Measurements from ENCODE around the gene GUCY2D. TPM values are rescaled to one million over a fixed set of nuclear protein-coding genes. Genes with fewer than 3 reads are reported as not detected.
A peak's percentile ranks its signal among the peaks of the same experiment; 100 is the strongest.

GUCY2D gene
- total RNA-seq, 2 donors from 2014 or later, result not detected

DNA sequence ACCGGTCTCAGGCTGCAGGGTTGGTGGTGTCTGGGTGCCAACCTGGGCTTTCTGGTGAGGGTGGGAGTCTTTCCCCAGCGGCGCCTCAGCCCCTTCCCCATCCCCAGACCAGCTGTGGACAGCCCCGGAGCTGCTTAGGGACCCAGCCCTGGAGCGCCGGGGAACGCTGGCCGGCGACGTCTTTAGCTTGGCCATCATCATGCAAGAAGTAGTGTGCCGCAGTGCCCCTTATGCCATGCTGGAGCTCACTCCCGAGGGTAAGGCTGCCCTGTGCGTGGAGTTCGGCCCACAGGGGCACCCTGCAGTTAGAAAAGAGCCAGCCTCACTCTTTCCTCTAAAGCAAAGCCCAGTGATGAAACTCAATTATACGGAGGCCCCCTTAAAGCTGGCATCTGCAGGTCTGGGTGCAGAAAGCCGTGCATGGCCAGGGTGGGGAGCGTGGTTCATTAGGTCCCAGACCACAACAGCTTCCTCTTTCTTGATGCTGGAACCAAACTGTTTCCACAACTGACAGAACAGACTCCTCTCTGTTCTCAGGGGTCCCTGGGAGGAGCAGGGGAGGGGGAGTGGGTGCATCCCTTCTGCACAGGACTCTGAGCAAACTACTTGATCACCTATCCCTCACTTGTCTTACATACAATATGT, 10.7 kb downstream of the GUCY2D start:
- Histone ChIP-seq H3K4me1 (peaks cover 0 to 18% of the 10 kb centered on the region in 2 donors), H3K36me3 (no peaks in the 10 kb centered on the region), H3K9me3 (no peaks in the 10 kb centered on the region), H3K27ac (no peak overlapping the region), H3K4me3 (no peak overlapping the region), H3K27me3 (peaks cover 0 to 4% of the 10 kb centered on the region in 2 donors)
- TF ChIP-seq, protein P1, sequence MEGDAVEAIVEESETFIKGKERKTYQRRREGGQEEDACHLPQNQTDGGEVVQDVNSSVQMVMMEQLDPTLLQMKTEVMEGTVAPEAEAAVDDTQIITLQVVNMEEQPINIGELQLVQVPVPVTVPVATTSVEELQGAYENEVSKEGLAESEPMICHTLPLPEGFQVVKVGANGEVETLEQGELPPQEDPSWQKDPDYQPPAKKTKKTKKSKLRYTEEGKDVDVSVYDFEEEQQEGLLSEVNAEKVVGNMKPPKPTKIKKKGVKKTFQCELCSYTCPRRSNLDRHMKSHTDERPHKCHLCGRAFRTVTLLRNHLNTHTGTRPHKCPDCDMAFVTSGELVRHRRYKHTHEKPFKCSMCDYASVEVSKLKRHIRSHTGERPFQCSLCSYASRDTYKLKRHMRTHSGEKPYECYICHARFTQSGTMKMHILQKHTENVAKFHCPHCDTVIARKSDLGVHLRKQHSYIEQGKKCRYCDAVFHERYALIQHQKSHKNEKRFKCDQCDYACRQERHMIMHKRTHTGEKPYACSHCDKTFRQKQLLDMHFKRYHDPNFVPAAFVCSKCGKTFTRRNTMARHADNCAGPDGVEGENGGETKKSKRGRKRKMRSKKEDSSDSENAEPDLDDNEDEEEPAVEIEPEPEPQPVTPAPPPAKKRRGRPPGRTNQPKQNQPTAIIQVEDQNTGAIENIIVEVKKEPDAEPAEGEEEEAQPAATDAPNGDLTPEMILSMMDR (IDR thresholded peaks at IDR 0.05), result no peak
- DNase-seq (ENCODE audit: low spot score), result no peak

DNA sequence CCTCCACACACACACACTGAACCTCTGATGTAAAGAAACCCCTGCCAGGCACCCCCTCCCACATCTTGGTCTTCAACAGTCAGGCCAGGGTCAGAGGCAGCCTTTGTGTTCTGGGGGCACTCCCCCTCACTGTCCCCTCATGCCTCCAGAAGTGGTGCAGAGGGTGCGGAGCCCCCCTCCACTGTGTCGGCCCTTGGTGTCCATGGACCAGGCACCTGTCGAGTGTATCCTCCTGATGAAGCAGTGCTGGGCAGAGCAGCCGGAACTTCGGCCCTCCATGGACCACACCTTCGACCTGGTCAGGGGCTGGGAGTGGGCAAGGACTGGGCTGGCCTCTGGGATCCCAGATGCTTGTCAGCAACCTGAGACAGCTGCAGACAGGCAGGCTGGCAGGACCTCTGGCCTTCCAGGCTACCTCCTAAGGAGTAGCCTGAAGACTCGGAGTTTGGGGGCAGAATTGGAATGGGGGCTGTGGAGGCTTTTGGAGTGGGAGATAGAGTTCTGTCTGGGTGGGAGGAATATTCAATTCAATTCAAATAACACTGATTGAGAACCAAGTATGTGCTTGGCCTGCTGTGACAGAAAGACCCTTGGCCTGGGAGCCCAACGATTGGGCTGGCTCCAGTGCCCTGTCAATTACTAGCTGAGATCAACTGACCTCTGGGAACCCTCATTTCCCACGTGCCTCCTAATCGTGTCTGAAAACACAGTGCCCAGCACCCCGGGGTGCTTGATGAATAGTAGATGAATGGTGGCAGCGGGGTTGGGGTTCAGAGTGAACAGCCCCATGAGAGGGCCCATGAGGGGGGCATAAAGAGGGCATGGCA, 11.5 kb downstream of the GUCY2D start:
- peaks cover 0 to 4% of the 10 kb centered on the region in 2 donors for H3K27me3 ChIP-seq
- H3K36me3 ChIP-seq, result no peaks in the 10 kb centered on the region
- TF ChIP-seq, protein P1 (IDR thresholded peaks at IDR 0.05), result no peak
- H3K27ac ChIP-seq, result no peak overlapping the region
- H3K4me3 ChIP-seq, result no peak overlapping the region
- H3K4me1 ChIP-seq, result peaks cover 0 to 18% of the 10 kb centered on the region in 2 donors
- DNase-seq (ENCODE audit: low spot score), result no peak
- H3K9me3 ChIP-seq, result no peaks in the 10 kb centered on the region

DNA sequence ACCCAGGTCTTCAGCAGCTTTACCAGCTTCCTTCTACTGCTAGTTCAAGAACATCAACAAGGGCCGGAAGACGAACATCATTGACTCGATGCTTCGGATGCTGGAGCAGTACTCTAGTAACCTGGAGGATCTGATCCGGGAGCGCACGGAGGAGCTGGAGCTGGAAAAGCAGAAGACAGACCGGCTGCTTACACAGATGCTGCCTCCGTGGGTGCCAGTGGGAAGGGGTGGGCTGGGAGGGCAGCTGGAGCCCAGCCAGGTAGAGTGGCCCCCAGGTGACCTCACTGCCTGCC, 12.1 kb downstream of the GUCY2D start:
- Histone ChIP-seq H3K36me3 (no peaks in the 10 kb centered on the region), H3K4me1 (peaks cover 0 to 18% of the 10 kb centered on the region in 2 donors), H3K27me3 (peaks cover 0 to 4% of the 10 kb centered on the region in 2 donors), H3K27ac (no peak overlapping the region), H3K9me3 (no peaks in the 10 kb centered on the region), H3K4me3 (no peak overlapping the region)
- TF ChIP-seq, protein P1 (IDR thresholded peaks at IDR 0.05), result no peak
- no peak for DNase-seq (ENCODE audit: low spot score)

DNA sequence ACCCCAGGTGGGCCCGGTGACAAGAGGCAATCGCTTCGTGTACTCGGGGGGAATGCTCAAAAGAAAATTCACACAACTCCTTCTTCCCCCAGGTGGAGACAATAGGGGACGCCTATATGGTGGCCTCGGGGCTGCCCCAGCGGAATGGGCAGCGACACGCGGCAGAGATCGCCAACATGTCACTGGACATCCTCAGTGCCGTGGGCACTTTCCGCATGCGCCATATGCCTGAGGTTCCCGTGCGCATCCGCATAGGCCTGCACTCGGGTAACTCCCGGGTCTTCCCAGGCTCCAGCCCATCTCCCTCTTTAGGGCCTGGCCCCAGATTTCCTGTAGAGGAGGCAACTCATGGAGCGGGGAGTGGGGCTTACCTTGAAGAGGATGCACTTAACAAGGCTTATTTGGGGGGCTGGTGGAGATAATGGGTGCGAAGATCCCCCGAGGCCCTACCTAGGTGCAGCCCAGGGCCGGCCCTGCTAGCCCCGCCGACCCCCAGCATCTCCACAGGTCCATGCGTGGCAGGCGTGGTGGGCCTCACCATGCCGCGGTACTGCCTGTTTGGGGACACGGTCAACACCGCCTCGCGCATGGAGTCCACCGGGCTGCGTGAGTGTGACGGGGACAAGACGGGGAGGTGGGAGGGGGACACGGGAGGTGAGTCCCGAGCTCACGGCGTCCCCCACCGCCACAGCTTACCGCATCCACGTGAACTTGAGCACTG, 13.0 kb downstream of the GUCY2D start:
- Histone ChIP-seq H3K9me3 (no peaks in the 10 kb centered on the region), H3K27ac (no peak overlapping the region), H3K4me3 (peak overlapping the region; percentile 40 to 54), H3K36me3 (no peaks in the 10 kb centered on the region), H3K27me3 (peaks cover 0 to 4% of the 10 kb centered on the region in 2 donors), H3K4me1 (peaks cover 0 to 18% of the 10 kb centered on the region in 2 donors)
- TF ChIP-seq, protein P1 (IDR thresholded peaks at IDR 0.05), result no peak
- no peak for DNase-seq (ENCODE audit: low spot score)

DNA sequence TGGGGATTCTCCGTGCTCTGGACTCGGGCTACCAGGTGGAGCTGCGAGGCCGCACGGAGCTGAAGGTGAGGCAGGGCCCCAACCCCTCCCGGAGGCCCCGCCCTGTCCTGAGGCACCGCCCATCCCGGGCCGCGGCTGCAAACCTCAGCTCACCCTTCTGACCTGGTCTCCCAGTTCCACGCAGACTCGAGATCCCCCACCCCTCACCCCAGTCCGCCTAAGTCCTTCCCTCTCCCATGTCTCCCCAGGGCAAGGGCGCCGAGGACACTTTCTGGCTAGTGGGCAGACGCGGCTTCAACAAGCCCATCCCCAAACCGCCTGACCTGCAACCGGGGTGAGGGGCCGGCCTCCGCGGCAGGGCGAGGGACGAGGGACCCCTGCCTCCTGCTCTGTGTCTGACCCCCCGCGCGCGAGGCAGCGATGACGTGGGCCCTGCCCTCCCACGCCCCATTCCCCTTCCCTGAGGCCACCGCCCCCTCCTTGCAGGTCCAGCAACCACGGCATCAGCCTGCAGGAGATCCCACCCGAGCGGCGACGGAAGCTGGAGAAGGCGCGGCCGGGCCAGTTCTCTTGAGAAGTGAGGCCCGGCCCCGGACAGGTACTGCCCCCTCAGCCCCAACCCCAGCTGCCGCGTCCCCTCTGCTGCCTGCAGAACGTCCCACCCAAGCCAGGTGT, 13.7 kb downstream of the GUCY2D start:
- Histone ChIP-seq H3K36me3 (no peaks in the 10 kb centered on the region), H3K27me3 (peaks cover 0 to 4% of the 10 kb centered on the region in 2 donors), H3K4me3 (peak overlapping the region; percentile 40 to 54), H3K9me3 (no peaks in the 10 kb centered on the region), H3K27ac (no peak overlapping the region), H3K4me1 (peaks cover 0 to 18% of the 10 kb centered on the region in 2 donors)
- DNase-seq (ENCODE audit: low spot score), result no peak
- TF ChIP-seq, protein P1 (IDR thresholded peaks at IDR 0.05), result no peak
